ENCODE measurements around the gene ENTHD1.
"Not testable (repeated sequence)": the region's sequence is repeated elsewhere in the genome, so short reads cannot be mapped to it uniquely, and the experiment has no call there.

Gene ENTHD1

DNA sequence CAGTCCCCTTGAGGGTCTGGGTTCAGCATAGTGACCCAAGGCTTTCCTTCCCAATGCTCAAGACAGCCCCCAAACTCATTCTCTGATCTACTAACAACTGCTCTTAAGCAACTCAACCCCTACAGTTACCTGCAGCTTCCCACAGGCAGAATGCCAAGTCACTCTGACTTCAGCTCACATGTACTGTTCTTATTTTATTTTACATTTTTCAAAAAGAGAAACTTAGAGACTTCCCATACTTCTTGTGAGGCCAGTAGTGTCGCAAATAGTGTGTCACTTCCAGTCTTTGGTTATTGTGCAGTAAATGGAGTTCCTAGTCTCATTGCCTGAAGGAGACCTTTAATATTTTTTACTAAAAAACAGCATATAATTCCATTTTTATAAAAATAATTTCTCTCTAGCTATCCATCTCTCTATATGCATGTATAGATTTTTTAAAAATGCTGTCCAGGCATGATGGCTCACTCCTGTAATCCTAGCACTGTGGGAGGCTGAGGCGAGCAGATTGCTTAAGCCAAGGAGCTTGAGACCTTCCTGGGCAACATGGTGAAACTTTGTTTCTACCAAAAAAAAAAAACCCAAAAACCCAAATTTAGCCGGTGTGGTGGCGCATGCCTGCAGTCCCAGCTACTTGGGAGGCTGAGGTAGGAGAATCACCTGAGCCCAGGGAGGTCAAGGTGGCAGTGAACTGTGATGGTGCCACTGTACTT lies 41.8 kb downstream of the ENTHD1 start:
- H3K27ac ChIP-seq (ENCODE audit: extremely low read depth, low read depth, low read length), result no peak overlapping the region
- H3K9me3 ChIP-seq (ENCODE audit: control insufficient read depth, insufficient read depth, low read depth, low read length), result no peaks in the 10 kb centered on the region
- H3K4me3 ChIP-seq (ENCODE audit: low read depth, low read length), result no peak overlapping the region
- TF ChIP-seq GLIS1 (tag by site-specific recombination; IDR thresholded peaks at IDR 0.05), result no peak
- TF ChIP-seq OVOL3 (tag by site-specific recombination; IDR thresholded peaks at IDR 0.05), result no peak
- TF ChIP-seq ZNF585B (tag by site-specific recombination; IDR thresholded peaks at IDR 0.05), result no peak
- TF ChIP-seq ZNF544 (tag by site-specific recombination; IDR thresholded peaks at IDR 0.05), result no peak
- TF ChIP-seq ZBTB8A (tag by site-specific recombination; IDR thresholded peaks at IDR 0.05), result no peak
- TF ChIP-seq, protein P1, sequence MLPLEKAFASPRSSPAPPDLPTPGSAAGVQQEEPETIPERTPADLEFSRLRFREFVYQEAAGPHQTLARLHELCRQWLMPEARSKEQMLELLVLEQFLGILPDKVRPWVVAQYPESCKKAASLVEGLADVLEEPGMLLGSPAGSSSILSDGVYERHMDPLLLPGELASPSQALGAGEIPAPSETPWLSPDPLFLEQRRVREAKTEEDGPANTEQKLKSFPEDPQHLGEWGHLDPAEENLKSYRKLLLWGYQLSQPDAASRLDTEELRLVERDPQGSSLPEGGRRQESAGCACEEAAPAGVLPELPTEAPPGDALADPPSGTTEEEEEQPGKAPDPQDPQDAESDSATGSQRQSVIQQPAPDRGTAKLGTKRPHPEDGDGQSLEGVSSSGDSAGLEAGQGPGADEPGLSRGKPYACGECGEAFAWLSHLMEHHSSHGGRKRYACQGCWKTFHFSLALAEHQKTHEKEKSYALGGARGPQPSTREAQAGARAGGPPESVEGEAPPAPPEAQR (tag by site-specific recombination; IDR thresholded peaks at IDR 0.05), result no peak
- TF ChIP-seq SP3 (tag by site-specific recombination; IDR thresholded peaks at IDR 0.05), result no peak
- TF ChIP-seq ZNF776 (tag by site-specific recombination; IDR thresholded peaks at IDR 0.05; ENCODE audit: borderline replicate concordance), result no peak
- no peak for TF ChIP-seq MZF1 (tag by site-specific recombination; IDR thresholded peaks at IDR 0.05; ENCODE audit: borderline replicate concordance)
- no peak for TF ChIP-seq ZNF596 (tag by site-specific recombination; IDR thresholded peaks at IDR 0.05)
- TF ChIP-seq ZNF624 (tag by site-specific recombination; IDR thresholded peaks at IDR 0.05), result no peak
- TF ChIP-seq, protein P2, sequence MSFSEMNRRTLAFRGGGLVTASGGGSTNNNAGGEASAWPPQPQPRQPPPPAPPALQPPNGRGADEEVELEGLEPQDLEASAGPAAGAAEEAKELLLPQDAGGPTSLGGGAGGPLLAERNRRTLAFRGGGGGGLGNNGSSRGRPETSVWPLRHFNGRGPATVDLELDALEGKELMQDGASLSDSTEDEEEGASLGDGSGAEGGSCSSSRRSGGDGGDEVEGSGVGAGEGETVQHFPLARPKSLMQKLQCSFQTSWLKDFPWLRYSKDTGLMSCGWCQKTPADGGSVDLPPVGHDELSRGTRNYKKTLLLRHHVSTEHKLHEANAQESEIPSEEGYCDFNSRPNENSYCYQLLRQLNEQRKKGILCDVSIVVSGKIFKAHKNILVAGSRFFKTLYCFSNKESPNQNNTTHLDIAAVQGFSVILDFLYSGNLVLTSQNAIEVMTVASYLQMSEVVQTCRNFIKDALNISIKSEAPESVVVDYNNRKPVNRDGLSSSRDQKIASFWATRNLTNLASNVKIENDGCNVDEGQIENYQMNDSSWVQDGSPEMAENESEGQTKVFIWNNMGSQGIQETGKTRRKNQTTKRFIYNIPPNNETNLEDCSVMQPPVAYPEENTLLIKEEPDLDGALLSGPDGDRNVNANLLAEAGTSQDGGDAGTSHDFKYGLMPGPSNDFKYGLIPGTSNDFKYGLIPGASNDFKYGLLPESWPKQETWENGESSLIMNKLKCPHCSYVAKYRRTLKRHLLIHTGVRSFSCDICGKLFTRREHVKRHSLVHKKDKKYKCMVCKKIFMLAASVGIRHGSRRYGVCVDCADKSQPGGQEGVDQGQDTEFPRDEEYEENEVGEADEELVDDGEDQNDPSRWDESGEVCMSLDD (tag by site-specific recombination; IDR thresholded peaks at IDR 0.05), result no peak
- no peak for TF ChIP-seq HOXD13 (CRISPR knock-in tag; IDR thresholded peaks at IDR 0.05; ENCODE audit: borderline replicate concordance)
- H3K36me3 ChIP-seq (ENCODE audit: control insufficient read depth in 2 of 2, insufficient read depth in 1 of 2, low read length in 2 of 2), result no peaks in the 10 kb centered on the region
- POLR2A ChIA-PET, result no interaction called here
- CTCF ChIA-PET, result interaction anchor here (0.6 to 1.5 kb wide), 4 partner anchors 33 to 447 kb away, joined by 3 to 5 read pairs (median 4); no protein-coding TSS in a partner anchor
- H3K4me1 ChIP-seq (ENCODE audit: control insufficient read depth, insufficient read depth, low read length), result no peaks in the 10 kb centered on the region

DNA sequence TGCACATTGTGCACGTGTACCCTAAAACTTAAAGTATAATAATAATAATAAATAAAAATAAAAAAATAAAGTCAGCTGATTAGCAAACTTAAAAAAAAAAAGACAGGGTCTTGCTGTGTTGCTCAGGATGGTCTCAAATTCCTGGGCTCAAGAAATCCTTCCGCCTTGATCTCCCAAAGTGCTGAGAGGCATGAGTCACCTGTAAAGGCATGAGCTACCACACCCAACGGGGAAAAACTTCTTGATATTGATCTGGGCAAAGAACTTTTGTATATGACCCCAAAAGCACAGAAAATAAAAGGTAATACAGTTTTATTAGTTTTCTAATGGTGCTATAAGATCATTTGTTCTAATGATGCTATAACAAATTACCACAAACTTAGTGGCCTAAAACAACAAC lies 46.1 kb downstream of the ENTHD1 start:
- no peaks in the 10 kb centered on the region for H3K36me3 ChIP-seq (ENCODE audit: control insufficient read depth in 2 of 2, insufficient read depth in 1 of 2, low read length in 2 of 2)
- no peak overlapping the region for H3K4me3 ChIP-seq (ENCODE audit: low read depth, low read length)
- TF ChIP-seq ZNF394 (tag by site-specific recombination; IDR thresholded peaks at IDR 0.05; ENCODE audit: borderline replicate concordance), result no peak
- no peak for TF ChIP-seq GFI1B (tag by site-specific recombination; IDR thresholded peaks at IDR 0.05)
- TF ChIP-seq MZF1 (tag by site-specific recombination; IDR thresholded peaks at IDR 0.05; ENCODE audit: borderline replicate concordance), result no peak
- TF ChIP-seq PRDM1 (tag by site-specific recombination; IDR thresholded peaks at IDR 0.05), result no peak
- no peak for TF ChIP-seq ZNF155 (tag by site-specific recombination; IDR thresholded peaks at IDR 0.05)
- TF ChIP-seq, protein P1 (tag by site-specific recombination; IDR thresholded peaks at IDR 0.05), result no peak
- no peak overlapping the region for H3K27ac ChIP-seq (ENCODE audit: extremely low read depth, low read depth, low read length)
- no peaks in the 10 kb centered on the region; the same call in 1 of the 2 replicates for H3K9me3 ChIP-seq (ENCODE audit: control insufficient read depth, insufficient read depth, low read depth, low read length)
- ChIA-PET POLR2A (no interaction called here), CTCF (interaction anchor here (0.7 kb wide), 1 partner anchor 24 kb away, joined by 3 read pairs; no protein-coding TSS in a partner anchor)
- H3K4me1 ChIP-seq (ENCODE audit: control insufficient read depth, insufficient read depth, low read length), result no peaks in the 10 kb centered on the region

DNA sequence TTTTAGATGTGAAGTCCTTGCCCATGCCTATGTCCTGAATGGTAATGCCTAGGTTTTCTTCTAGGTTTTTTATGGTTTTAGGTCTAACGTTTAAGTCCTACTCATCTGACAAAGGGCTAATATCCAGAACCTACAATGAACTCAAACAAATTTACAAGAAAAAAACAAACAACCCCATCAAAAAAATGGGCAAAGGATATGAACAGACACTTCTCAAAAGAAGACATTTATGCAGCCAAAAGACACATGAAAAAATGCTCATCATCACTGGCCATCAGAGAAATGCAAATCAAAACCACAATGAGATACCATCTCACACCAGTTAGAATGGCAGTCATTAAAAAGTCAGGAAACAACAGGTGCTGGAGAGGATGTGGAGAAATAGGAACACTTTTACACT lies 47.0 kb downstream of the ENTHD1 start:
- H3K9me3 ChIP-seq (ENCODE audit: control insufficient read depth, insufficient read depth, low read depth, low read length); H3K36me3 ChIP-seq (ENCODE audit: control insufficient read depth in 2 of 2, insufficient read depth in 1 of 2, low read length in 2 of 2); H3K27ac ChIP-seq (ENCODE audit: extremely low read depth, low read depth, low read length); H3K4me1 ChIP-seq (ENCODE audit: control insufficient read depth, insufficient read depth, low read length); POLR2A ChIA-PET; CTCF ChIA-PET; H3K4me3 ChIP-seq (ENCODE audit: low read depth, low read length): not testable (repeated sequence)
